GM19043 (cell line): ENCODE data around the gene SLAMF1.
"Not testable (repeated sequence)": the region's sequence is repeated elsewhere in the genome, so short reads cannot be mapped to it uniquely, and the experiment has no call there.

Experiments used
- ATAC-seq: cut with Tn5 transposase; IDR thresholded peaks from one replicate; pipeline ENCODE4 v1.9.1; 2021; ENCODE audit warnings: low read depth; ENCODE audit not compliant: unreplicated experiment

The SLAMF1 gene, protein sequence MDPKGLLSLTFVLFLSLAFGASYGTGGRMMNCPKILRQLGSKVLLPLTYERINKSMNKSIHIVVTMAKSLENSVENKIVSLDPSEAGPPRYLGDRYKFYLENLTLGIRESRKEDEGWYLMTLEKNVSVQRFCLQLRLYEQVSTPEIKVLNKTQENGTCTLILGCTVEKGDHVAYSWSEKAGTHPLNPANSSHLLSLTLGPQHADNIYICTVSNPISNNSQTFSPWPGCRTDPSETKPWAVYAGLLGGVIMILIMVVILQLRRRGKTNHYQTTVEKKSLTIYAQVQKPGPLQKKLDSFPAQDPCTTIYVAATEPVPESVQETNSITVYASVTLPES

DNA sequence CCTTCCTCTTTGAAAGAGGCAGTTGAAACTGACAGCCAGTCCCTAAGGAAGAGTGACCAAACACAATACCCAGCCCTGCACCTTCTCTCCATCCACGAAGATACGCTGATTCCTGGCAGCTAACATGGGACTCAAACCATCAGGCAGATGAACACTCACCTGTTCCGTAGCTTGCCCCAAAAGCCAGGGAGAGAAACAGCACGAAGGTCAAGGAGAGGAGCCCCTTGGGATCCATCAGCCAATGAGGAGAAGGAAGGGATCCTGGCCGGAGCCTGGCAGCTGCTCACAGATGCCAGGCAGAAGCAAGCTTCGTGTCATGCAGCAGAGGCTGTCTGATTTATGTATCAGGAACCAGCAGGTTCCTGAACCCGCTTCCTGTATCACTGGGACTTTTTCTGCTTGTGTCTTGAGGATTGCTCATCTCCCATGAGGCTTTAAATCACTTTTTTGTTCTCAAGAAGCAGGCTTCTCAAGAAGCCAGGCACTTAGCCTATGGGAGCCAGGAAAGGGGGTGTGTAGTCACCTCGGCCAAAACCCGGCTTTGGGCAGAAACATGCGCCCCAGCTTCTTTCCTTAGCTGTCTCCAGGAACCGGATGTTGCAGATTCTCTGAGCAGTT, at the start of gene SLAMF1:
Gene SLAMF1 (minus strand): TSS at position 334 of the 618 bp plus-strand sequence. CDS start 99 bp downstream, at position 235.
- ATAC-seq, result peak; percentile 56

DNA sequence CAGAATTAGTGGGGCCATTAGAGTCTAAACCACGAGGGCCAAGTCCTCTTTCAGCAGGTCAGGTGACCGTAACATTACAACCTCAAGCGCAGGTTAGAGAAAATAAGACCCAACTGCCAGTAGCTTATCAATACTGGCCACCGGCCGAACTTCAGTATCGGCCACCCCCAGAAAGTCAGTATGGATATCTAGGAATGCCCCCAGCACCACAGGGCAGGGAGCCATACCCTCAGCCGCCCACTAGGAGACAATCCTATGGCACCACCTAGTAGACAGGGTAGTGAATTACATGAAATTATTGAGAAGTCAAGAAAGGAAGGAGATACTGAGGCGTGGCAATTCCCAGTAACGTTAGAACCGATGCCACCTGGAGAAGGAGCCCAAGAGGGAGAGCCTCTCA, 45.5 kb upstream of the SLAMF1 start:
- not testable (repeated sequence) for ATAC-seq

DNA sequence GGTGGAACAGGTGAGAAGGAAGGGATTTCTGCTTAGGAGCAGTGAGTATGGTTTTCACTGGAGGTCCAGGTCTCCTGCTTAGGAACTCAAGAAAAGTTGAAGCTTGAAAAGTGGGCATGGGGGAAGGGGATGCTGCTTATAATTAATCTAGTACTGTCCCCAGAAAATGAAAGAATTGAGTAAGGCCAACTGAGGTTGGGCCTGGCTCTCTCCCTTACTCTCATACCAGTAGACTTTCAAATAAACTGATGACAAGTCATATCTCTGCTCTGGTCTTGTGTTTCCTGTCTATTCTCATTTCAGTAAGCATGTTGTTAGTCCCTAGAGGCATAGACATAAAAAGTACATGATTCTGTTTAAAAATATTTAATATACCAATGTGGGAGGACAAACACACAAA, 38.4 kb upstream of the SLAMF1 start:
- ATAC-seq, result no peak

DNA sequence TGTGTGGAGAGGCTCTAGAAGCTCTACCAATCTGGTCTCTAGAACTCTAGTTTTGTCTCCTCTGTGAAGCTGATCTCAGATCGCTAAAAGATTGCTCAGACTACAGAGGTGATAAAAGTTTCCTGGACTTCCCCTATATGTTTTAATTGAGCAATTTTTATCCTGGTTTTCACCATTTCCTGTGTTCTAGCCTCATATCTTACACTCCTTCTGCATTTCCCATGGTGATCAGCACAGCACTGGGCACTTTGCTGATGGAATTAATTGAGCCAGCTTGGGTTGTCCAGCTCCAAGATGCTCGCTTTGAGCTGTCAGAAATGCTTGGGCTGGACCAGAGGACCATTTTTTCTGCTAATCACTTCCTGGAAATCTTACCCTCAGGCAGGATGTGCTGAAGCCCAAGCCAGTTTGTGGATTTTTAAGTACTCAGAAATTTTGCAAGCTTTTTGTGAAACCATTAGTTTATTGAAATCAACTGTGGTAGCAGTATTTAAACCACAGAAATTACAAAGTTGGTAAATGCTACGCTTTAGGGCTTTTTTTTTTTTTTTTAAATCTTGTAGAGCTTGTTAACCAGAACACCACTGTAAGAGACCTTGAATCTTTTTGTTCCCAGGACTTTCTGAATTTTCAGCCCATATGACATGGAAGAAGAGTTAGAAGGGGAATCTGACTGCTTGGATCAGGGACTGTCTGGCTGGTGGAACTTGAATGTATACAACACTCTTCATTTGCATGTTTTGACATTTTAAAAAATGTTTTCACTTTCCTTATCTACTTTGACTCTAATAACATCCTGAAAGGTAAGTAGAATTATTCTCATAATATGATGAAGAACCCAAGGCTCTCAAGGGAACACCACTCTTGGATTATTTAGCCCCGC, 36.4 kb upstream of the SLAMF1 start:
- ATAC-seq, result no peak

DNA sequence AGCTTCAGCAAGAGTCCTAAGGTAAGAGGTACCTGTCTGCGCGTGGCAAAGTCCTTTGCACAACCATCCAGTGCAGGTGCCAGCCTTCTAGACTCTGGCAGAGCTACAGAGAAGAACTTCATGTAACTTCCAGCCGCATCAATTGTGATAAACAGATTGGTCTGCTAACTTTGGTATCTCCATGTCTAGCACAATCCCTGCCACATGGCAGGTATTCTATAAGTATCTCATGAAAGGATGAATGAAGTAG, 35.0 kb upstream of the SLAMF1 start:
- no peak for ATAC-seq

DNA sequence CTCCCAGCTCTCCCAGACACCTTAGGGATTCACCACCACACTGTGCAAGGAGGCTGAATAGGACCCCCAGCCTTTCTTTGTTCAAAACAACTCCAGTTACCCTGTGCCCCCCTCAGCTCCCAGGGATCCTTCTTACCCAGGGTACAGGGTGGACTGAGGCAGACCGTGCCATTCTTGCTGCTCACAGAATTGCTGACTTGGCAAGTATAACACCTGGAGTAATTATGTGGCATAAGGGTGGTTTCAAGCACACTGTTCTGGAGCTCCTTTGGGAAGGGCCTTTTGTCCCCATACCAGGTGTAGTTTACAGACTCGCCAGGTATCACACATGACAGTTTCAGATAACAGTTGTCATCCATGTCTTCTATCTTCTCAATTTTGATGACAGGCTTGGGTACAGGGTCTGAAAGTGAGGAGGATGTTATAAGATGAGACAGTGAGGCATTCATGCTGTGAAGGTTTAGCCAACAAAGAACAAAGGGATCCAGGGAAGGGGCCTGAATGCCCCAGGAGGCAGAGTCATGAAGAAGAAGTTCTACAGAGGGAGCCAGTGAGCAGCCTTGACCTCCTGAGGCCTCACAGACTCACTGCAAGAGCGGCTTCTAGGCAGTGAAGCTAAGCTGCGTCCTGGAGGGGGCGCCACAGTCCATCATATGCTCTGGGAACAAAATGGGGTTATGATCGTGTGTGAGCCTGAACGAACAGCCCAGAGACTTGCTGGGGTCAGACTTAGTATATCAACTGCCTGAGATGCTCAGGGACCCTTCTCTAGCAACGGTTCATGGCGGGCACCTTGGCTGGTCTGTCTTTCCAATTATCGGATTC, 34.4 kb upstream of the SLAMF1 start:
- ATAC-seq, result no peak

DNA sequence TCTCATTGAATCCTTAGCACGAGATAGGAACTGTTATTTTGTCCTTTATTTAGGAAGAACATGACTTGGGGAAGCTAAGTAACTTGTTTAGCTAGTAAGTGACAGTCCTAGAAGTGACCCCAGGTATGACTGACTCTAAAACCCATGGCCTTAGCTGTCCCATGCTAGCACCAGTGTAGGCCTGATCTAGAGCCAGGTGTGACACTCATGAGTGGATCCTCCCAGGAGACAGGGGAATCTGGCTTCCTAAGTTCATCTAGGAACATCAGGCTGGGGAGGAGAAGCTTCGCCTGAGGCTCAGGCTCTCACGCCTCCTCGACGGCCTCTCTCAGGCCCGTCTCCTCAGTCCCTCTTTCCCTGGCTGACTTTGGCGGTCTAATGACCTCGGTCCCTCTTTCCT, 33.6 kb upstream of the SLAMF1 start:
- ATAC-seq, result no peak

DNA sequence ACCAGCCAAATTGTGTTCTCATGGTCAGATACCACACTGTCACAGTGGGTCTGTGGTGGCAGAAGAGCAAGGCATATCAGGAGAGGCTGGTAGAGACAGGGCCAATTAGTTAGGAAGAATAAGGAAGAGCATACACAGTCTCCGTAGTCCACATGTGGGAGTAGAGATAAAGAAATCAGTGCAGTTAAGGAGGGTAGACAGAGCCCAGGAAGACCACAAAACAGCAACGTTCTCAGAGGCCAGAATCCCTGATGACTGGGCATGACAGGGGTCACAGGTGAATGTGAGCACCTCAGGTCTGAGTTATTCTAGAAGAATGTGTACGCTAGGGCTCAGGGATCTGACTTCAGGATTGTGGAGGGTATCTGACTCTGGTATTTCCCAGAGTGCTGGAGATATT, 33.0 kb upstream of the SLAMF1 start:
- ATAC-seq, result no peak

DNA sequence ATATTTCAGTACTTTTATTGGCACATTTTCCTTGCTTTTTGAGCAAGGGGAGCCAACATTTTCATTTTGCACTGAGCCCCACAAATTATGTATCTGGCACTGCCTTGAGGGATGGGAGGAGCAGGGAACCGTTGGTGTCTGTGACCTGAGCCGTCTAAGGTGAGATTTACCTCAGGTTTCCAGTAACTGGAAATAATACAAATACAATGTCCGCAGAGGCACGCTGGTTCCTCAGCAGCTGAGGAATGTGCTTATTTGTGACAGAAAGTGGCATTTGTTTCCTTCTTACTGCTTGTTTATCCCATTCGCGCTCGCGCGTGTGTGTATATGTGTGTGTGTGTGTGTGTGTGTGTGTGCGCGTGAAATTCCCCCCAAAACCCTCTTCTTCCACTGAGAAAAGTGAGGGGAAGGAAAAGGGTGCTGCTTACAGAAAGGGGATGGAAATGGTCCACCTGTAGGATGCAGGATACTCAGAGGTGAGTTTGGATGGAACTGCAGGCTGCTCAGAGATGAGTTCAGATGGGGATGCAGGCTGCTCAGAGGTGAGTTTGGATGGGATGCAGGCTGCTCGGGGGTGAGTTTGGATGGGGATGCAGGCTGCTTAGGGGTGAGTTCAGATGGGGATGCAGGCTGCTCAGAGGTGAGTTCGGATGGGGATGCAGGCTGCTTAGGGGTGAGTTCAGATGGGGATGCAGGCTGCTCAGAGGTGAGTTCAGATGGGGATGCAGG, 30.2 kb upstream of the SLAMF1 start:
- no peak for ATAC-seq

DNA sequence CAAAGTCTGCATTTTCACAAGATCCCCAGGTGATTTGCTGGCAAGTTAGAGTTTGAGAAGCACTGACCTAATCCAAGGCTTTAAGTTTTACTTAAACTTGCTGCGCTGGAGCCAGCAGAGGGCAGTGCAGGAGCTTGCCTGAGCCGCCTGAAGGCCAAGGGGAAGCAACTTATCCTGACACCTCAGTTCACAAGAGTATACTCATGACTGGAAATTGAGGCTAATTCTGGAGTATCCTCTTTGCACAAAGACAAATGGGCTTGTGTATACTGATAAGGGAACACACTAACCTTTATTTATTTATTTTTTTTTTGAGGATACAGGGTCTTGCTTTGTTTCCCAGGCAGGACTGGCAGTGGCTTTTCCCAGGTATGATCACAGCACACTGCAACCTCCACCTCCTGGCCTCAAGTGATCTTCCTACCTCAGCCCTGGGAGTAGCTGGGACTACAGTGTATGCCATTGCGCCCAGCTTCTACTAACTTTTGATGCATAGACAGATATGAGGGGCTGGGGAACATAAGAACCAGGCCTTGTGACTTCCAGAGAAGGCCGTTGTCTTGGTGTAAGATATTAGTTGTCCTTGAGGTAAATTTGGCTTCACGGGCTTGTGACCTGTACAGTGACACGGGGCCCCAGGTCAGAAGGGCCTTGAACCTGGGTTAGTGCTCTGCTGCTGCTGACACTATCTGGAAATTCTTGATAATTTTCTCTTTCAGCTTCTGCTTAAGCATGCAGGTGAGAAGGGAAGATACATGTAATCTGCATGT, 29.0 kb upstream of the SLAMF1 start:
- no peak for ATAC-seq

DNA sequence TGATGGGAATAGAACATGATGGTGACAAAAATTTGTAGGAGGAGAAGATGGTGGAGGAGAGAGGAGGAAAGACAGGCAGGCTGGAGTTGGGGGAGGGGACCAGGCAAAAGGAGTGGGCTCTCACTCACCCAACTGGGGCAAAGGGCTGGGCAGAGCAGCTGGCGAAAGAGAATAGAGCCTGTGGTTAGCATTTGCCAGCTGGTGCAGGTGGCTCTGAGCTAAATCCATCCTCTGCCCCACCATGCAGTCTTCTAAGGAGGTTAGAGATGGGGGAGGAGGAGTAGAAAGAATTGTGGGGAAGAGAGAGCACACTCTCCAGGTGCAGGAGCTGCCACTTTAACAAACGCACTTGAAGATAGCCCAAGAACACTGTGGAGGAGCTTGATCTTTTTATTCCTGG, 27.6 kb upstream of the SLAMF1 start:
- no peak for ATAC-seq

DNA sequence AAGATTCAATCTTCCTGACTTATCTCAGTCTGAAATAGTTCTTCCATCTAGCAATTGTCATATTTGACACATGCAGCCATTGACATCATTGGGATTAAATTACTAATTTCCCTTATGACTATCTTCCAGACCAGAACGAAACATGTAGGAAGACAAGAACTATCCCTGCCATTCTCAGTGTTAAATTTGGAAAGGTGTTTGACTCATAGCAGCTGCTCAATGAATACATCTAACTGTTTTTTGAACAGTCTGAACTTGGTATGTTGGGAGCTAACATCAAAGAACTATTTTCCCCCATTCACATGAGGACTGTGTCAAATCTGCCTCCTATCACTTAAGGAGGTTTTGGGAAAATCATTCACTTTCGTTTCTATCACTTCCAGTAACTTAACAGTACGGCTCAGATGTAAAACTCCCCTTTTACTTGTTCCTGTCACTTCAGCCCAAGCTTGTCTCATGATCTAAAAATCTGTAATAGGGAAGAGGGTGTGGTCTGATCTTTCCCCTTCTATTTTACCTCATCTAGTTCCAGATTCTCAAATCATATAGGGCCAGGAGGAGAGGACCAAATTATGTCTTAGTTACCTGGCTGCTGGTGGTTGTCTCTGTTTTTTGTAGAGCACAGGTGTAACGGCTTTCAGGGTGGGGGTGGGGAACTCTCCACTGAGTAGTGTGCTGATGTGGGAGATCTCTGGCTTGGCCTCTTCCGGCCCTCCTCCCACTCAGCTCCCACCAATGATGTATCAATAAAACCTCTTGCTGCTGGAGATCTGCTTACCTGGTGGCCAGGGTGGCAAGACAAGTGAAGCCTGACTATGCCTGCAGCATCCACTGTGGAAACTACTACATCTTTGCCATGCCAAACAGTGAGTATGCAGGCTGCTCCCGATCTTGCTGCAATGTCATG, 26.2 kb upstream of the SLAMF1 start:
- no peak for ATAC-seq

DNA sequence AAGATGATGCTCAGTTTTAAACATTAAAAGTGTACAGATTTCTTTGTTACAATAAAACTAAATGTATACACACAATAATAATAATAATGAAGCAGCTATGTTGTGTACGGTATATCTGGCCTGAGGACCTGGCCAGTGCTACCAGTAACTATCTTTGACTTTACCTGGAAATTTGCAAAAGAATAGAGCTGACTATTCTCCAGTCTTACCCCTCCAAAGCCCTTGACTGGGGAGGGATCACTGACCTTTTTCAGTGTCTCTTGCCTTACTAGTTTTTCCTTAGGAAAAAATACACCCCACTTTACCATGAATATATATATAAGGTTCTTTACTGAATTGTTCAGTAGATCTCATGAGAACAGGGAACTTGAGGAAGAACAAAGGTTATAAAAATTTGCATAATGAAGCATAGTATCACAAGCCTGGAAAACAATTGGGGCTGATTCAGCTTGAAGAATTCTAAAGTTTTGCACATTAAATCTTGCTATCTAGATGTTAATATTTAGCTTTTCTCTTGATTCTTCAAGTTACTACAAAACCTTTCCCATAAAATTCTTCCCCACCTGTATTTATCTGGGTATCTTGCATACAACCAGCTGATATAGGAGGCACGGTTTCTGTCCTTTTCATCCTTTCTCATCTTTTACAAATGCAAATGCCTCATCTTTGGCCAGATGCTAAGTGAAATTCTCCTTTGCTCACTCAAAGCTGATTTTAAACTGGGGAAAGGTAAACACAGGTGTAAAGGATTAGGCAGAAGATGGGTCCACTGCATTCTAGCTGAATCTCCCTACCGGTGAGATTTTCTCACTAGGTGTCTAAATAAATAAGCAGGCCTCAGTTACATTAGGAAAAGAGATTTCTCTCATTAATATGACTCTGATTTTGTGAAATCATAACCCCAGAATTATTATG, 25.0 kb upstream of the SLAMF1 start:
- ATAC-seq, result no peak

DNA sequence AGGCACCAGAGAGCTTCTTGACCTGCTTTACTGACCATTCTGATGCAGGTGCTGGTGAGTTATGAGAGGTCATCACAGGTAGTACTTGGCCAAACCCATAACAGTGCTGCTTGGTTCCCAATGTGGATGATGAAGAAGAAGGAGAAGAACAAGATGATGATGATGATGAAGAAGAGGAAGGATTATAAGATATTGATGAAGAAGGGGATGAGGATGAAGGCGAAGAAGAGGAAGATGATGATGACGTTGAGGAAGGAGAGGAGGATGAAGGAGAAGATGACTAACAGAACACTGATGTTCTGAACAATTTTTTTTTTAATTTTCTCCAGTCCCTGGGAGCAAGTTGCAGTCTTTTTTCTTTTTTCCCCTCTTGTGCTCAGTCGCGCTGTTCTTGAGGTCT, 23.9 kb upstream of the SLAMF1 start:
- no peak for ATAC-seq

DNA sequence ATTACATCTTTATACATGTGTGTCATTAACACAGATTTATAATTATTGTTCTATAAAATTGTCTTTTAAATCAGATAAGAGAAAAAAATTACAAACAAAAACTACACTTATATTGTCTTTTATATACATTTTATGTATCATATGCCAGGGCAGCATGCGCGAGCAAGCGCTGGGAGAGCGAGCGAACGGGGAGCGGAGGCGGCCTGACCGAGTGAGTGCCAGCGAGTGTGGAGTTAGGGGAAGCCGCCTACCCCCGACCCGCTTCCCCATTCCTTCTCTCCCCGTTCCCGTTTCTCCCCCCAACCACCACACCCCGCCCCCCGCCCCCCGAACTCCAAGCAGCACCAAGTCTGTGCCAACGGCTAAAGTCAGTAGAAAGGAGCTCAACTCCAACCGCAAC, 23.0 kb upstream of the SLAMF1 start:
- ATAC-seq, result no peak

DNA sequence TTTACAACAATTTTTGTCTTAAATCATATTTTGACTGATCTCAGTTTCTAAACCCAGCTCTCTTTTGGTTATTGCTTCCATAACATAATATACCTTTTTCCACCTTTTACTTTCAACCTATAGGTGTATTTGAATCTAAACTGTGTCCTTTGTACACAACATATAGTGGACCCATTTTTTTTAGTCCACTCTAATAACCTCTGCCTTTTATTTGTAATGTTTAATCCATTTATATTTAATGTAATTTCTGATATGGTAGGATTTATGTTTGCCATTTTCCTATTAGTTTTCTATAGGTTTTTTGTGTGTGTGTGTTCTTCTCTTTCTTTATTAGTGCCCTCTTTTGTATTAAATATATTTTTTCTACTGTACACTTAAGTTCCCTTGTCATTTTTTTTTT, 22.4 kb upstream of the SLAMF1 start:
- ATAC-seq, result no peak

DNA sequence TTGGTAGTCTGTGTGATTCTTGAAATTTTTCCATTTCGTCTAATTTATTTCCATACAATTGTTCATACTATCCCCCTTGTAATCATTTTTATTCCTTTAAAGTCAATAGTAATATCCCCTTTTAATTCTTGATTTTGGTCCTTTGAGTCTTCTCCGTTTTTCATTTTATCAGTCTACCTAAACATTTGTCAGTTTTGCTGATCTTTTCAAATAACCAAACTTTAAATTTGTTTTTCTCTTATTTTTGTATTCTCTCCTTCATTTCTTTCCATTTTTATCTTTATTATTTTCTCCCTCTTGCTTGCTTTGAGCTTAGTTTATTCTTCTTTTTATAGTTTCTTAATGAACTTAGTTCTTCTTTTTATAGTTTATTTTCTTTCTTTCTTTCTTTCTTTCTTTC, 21.1 kb upstream of the SLAMF1 start:
- no peak for ATAC-seq

DNA sequence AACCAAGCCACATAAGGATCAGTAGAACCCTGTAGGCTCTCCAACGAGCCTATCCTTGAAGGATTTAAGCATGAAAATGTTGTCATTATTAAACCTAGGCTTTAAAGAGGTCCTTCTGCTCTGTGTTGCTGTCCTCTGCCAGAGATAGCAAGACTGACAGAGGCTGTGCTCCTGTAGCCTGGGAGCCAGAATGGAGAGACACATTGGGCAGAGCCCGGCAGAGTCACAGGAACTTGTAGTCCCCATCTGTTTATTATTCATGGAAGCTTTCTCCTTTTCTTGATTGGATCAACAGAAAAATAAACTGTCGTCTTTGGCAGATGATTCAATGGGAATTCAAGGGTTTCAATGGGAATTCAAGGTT, 19.2 kb upstream of the SLAMF1 start:
- ATAC-seq, result no peak
